K562 (cell line): ENCODE measurements around the gene KCNK1. TPM values are rescaled to one million over a fixed set of nuclear protein-coding genes. Genes with fewer than 3 reads are reported as not detected.
A peak's percentile ranks its signal among the peaks of the same experiment; 100 is the strongest.

Source experiments
- ATAC-seq: fragments of 200-7000 bp; cut with Tn5 transposase; 3 replicates; pipeline ENCODE4 v1.9.1; 2020; ENCODE audit warnings: moderate library complexity
- BruUV-seq: library from RNA; stranded (reverse); fragments of 400-500 nt; replicated peaks from 2 replicates; lab custom pipeline; 2021; lab: Mats Ljungman, UMichigan
- CTCF ChIA-PET: fragments of 300-600 bp; formaldehyde crosslinking; extraction: SDS; loops from one replicate; lab custom pipeline; 2021; ENCODE audit warnings: low intra/inter-chr PET ratio; lab: Yijun Ruan, JAX
- POLR2A ChIA-PET: fragments of 300-600, 350-650 bp; sonication (Branson Sonifier 250); formaldehyde crosslinking; extraction: SDS; loops from one replicate; lab custom pipeline; 2021; ENCODE audit warnings: antibody characterized with exemption, inconsistent platforms; lab: Yijun Ruan, JAX
- DNase-seq, 4 experiments: peaks; one replicate each; pipeline versions ENCODE4 v3.0.0 to v3.0.0-alpha.2; 2011 to 2018; ENCODE audit warnings: low spot score in 3 of 4, mixed read lengths in 3 of 4; ENCODE audit errors: extremely low read depth in 1 of 4
- FAIRE-seq: peaks from 2 replicates; lab custom pipeline; 2011; peaks lifted over from hg19 to GRCh38; lab: Jason Lieb, UNC
- H2AFZ ChIP-seq: 2 replicates; pipeline ENCODE4 v1.6.0; 2011; ENCODE audit warnings: low read depth, low read length, control low read depth, inconsistent platforms
- H3K27ac ChIP-seq: fragments of 200-600 bp; 3 replicates; pipeline ENCODE4 v1.8.0; 2011; ENCODE audit warnings: low read depth, mild to moderate bottlenecking, control low read depth, inconsistent platforms, low read length, moderate library complexity, mixed read lengths; ENCODE audit errors: extremely low read depth
- H3K27me3 ChIP-seq, 2 experiments: fragments of 300-600 bp in 1 of 2; 2 replicates in 1 of 2; 3 replicates in 1 of 2; pipeline versions ENCODE4 v1.6.0 to v1.8.0; 2011; ENCODE audit warnings: inconsistent platforms in 2 of 2, low read length in 2 of 2, mild to moderate bottlenecking in 1 of 2, mixed read lengths in 1 of 2, moderate library complexity in 1 of 2; ENCODE audit not compliant: control insufficient read depth in 2 of 2, insufficient read depth in 2 of 2
- H3K36me3 ChIP-seq: fragments of 300-600 bp; 3 replicates; pipeline ENCODE4 v1.8.0; 2011; ENCODE audit warnings: mild to moderate bottlenecking, low read length, inconsistent platforms; ENCODE audit not compliant: control insufficient read depth, insufficient read depth
- H3K4me1 ChIP-seq, 2 experiments: fragments of 200-600 bp in 1 of 2; replicated peaks in 1 of 2; 2 replicates in 1 of 2; 3 replicates in 1 of 2; pipeline versions ENCODE4 v1.5.1 to v1.8.0; 2011; ENCODE audit warnings: inconsistent platforms in 2 of 2, low read length in 2 of 2, mild to moderate bottlenecking in 1 of 2, mixed read lengths in 1 of 2, moderate library complexity in 1 of 2; ENCODE audit not compliant: control insufficient read depth in 2 of 2, insufficient read depth in 2 of 2
- H3K4me2 ChIP-seq: 2 replicates; pipeline ENCODE4 v1.6.1; 2011; ENCODE audit warnings: low read length, control low read depth, inconsistent platforms, mixed read lengths; ENCODE audit not compliant: insufficient read depth
- H3K4me3 ChIP-seq: fragments of 200-600 bp; sonication (generic), shearing (Covaris generic); 2 replicates; pipeline ENCODE4 v1.5.1; 2016; ENCODE audit warnings: control low read depth, inconsistent platforms
- H3K79me2 ChIP-seq: fragments of 200-600 bp; 3 replicates; pipeline ENCODE4 v1.8.0; 2011; ENCODE audit warnings: low read length, inconsistent platforms; ENCODE audit not compliant: control insufficient read depth, insufficient read depth
- H3K9ac ChIP-seq, 2 experiments: 2 replicates each; pipeline versions ENCODE4 v1.6.0 to v1.6.1; 2011; ENCODE audit warnings: low read depth in 2 of 2, low read length in 2 of 2, control low read depth in 1 of 2, inconsistent platforms in 1 of 2, mild to moderate bottlenecking in 1 of 2, mixed read lengths in 1 of 2; ENCODE audit not compliant: insufficient read depth in 1 of 2
- H3K9me1 ChIP-seq: one replicate; pipeline ENCODE4 v1.6.0; 2011; ENCODE audit warnings: inconsistent platforms, mild to moderate bottlenecking, low read length, moderate library complexity; ENCODE audit not compliant: control insufficient read depth, insufficient read depth
- H3K9me3 ChIP-seq: replicated peaks from 2 replicates; pipeline ENCODE4 v1.5.1; 2011; ENCODE audit warnings: low read depth, low read length, inconsistent platforms; ENCODE audit not compliant: control insufficient read depth, insufficient read depth
- H4K20me1 ChIP-seq: replicated peaks from 2 replicates; pipeline ENCODE4 v1.6.1; 2011; ENCODE audit warnings: low read length, inconsistent platforms, mixed read lengths; ENCODE audit not compliant: control insufficient read depth, insufficient read depth
- AFF1 ChIP-seq, 2 experiments: fragments of 450-650 bp; IDR thresholded peaks; 2 replicates each; pipeline ENCODE4 v1.6.1; 2018; ENCODE audit warnings: mild to moderate bottlenecking in 2 of 2, low read depth in 1 of 2; ENCODE audit not compliant: partially characterized antibody in 2 of 2
- NR2C2 ChIP-seq, 2 experiments: fragments of 200-800 bp in 1 of 2; sonication (Bioruptor generic) in 1 of 2; sonication (generic) in 1 of 2; formaldehyde crosslinking in 1 of 2; IDR thresholded peaks; 2 replicates each; pipeline versions ENCODE4 v1.6.1 to v1.8.0; 2016 to 2022; ENCODE audit warnings: mild to moderate bottlenecking in 1 of 2, missing compliant biosample characterization in 1 of 2, missing genetic modification characterization in 1 of 2, missing genetic modification reagents in 1 of 2
- NR4A1 ChIP-seq, 2 experiments: fragments of 250-450 bp in 1 of 2; fragments of 450-650 bp in 1 of 2; sonication (Bioruptor Pico) in 1 of 2; IDR thresholded peaks; 2 replicates each; pipeline versions ENCODE4 v1.4.0 to v1.6.1; 2016 to 2020; ENCODE audit warnings: mild to moderate bottlenecking in 2 of 2, missing compliant biosample characterization in 1 of 2, missing genetic modification characterization in 1 of 2, moderate library complexity in 1 of 2
- NRF1 ChIP-seq, 2 experiments: fragments of 450-650 bp; IDR thresholded peaks in 1 of 2; conservative IDR thresholded peaks in 1 of 2; 2 replicates each; pipeline ENCODE4 v1.6.1; 2014; ENCODE audit warnings: mild to moderate bottlenecking in 2 of 2
- PML ChIP-seq: IDR thresholded peaks from 2 replicates; pipeline ENCODE4 v1.6.1; 2012; ENCODE audit warnings: low read length, inconsistent platforms
- TCF7L2 ChIP-seq: fragments of 150-350 bp; IDR thresholded peaks from 2 replicates; pipeline ENCODE4 v1.6.1; 2016; ENCODE audit warnings: low read depth, mild to moderate bottlenecking, low read length, moderate library complexity
- UBTF ChIP-seq, 2 experiments: IDR thresholded peaks; 2 replicates each; pipeline ENCODE4 v1.6.1; 2012; ENCODE audit warnings: improper control_type of control experiment in 2 of 2, low read depth in 2 of 2, low read length in 2 of 2, borderline replicate concordance in 1 of 2
- ZNF780A ChIP-seq: fragments of 250-450 bp; sonication (Bioruptor Pico); IDR thresholded peaks from 2 replicates; pipeline ENCODE4 v1.5.0; 2021; ENCODE audit warnings: mild to moderate bottlenecking
- WGBS: fragments of 100-300 bp; shearing (Covaris generic); methylation state at CpG from one replicate; pipeline ENCODE4 v1.1.6; 2016; ENCODE audit warnings: low coverage, mixed read lengths; ENCODE audit not compliant: insufficient coverage; ENCODE audit errors: missing lambda C conversion rate; 5-methylcytosine and 5-hydroxymethylcytosine counted together
- in situ Hi-C: fragments of 300-500 bp; cut with MboI; formaldehyde crosslinking; loops from 4 replicates; pipeline ENCODE4 v1.15.0; 2018; ENCODE audit warnings: inconsistent platforms, mixed read lengths
- intact Hi-C: fragments of 100-400 bp; cut with micrococcal nuclease; formaldehyde crosslinking; loops from 2 replicates; pipeline ENCODE4 v1.14.2; 2022
- polyA plus RNA-seq, 8 experiments: library from polyadenylated mRNA; depleted of rRNA in 4 of 8; stranded (reverse) in 5 of 8; unstranded in 3 of 8; fragments of >200 nt; fragmentation: Nextera tagmentation in 2 of 8; fragmentation: Illumina TruSeq in 1 of 8; extraction: Ambion mirVana in 2 of 8; extraction: Trizol in 1 of 8; gene quantifications; 2 replicates each; pipeline versions ENCODE4 v1.2.1 to v1.2.3, GENCODE V29; 2011 to 2014; ENCODE audit warnings: inconsistent platforms in 1 of 8, missing spikeins in 1 of 8
- total RNA-seq, 7 experiments: library from RNA; depleted of rRNA in 6 of 7; stranded (reverse); fragments of >200 nt in 6 of 7; fragmentation: Illumina TruSeq in 2 of 7; extraction: Trizol in 2 of 7; gene quantifications; 2 replicates each; pipeline versions ENCODE4 v1.2.1 to v1.2.3, GENCODE V29; 2011 to 2021; ENCODE audit warnings: low replicate concordance in 1 of 7
- TF ChIP-seq, protein P1 (sequence below): fragments of 450-650 bp; IDR thresholded peaks from 2 replicates; pipeline ENCODE4 v1.6.1; 2017; ENCODE audit warnings: antibody characterized with exemption, mild to moderate bottlenecking

The KCNK1 gene
- total and polyA plus RNA-seq, 9 of the 15 experiments (the other 6 are each of a cell fraction or from before 2014, with no cell fraction given) = 3.1 to 22.7 (median 6.0) TPM

GRCh38 chr1:233638513-233638912 lies 24.6 kb downstream of the KCNK1 start:
- ChIA-PET POLR2A (interaction anchor here (0.7 kb wide), 2 partner anchors 14 to 197 kb away, joined by 3 to 4 read pairs; no protein-coding TSS in a partner anchor), CTCF (no interaction called here)
- Histone ChIP-seq H3K4me1 (peaks cover 18 to 41% of the 10 kb centered on the region in 2 experiments), H3K27ac (no peak overlapping the region), H3K4me3 (no peak overlapping the region), H3K4me2 (no peak overlapping the region), H2AFZ (no peak overlapping the region), H3K79me2 (peaks cover 32% of the 10 kb centered on the region), H3K36me3 (peaks cover 9% of the 10 kb centered on the region), H3K9ac (peak overlapping the region in 1 of 2 experiments; percentile 65; a peak in 2 of 4 replicates), H4K20me1 (no peaks in the 10 kb centered on the region), H3K9me3 (no peaks in the 10 kb centered on the region; the same call in 1 of the 2 replicates), H3K27me3 (no peaks in the 10 kb centered on the region), H3K9me1 (no peaks in the 10 kb centered on the region)
- in situ Hi-C loops (no loop called here), intact Hi-C loops (loop anchor here (10.0 kb wide), 1 partner anchor 156 kb away; no protein-coding TSS in a partner anchor)
- no peak for FAIRE-seq
- ATAC-seq = no peak
- BruUV-seq = no TSS peak
- no peak for DNase-seq
- WGBS = 80% methylated on average over 7 of the region's 7 CpGs
- TF ChIP-seq TCF7L2 (no peak), UBTF (IDR thresholded peaks at IDR 0.05; ENCODE audit: borderline replicate concordance in 1 of 2, low read depth in 2 of 2, low read length in 2 of 2) (no peak), AFF1 (IDR thresholded peaks at IDR 0.05; ENCODE audit: low read depth in 1 of 2, partially characterized antibody in 2 of 2) (no peak), NR2C2 (CRISPR knock-in tag; IDR thresholded peaks at IDR 0.05) (no peak), NR2C2 (tag; IDR thresholded peaks at IDR 0.05) (no peak), PML (no peak), NR4A1 (CRISPR knock-in tag; IDR thresholded peaks at IDR 0.05) (no peak), NR4A1 (tag; IDR thresholded peaks at IDR 0.05) (0 out of 2 replicates have a peak, but pooled peaks have one; percentile 30), ZNF780A (CRISPR knock-in tag) (no peak), NRF1 (conservative IDR thresholded peaks at IDR 0.05 in 1 of 2, IDR thresholded peaks at IDR 0.05 in 1 of 2) (no peak)
- TF ChIP-seq, protein P1, sequence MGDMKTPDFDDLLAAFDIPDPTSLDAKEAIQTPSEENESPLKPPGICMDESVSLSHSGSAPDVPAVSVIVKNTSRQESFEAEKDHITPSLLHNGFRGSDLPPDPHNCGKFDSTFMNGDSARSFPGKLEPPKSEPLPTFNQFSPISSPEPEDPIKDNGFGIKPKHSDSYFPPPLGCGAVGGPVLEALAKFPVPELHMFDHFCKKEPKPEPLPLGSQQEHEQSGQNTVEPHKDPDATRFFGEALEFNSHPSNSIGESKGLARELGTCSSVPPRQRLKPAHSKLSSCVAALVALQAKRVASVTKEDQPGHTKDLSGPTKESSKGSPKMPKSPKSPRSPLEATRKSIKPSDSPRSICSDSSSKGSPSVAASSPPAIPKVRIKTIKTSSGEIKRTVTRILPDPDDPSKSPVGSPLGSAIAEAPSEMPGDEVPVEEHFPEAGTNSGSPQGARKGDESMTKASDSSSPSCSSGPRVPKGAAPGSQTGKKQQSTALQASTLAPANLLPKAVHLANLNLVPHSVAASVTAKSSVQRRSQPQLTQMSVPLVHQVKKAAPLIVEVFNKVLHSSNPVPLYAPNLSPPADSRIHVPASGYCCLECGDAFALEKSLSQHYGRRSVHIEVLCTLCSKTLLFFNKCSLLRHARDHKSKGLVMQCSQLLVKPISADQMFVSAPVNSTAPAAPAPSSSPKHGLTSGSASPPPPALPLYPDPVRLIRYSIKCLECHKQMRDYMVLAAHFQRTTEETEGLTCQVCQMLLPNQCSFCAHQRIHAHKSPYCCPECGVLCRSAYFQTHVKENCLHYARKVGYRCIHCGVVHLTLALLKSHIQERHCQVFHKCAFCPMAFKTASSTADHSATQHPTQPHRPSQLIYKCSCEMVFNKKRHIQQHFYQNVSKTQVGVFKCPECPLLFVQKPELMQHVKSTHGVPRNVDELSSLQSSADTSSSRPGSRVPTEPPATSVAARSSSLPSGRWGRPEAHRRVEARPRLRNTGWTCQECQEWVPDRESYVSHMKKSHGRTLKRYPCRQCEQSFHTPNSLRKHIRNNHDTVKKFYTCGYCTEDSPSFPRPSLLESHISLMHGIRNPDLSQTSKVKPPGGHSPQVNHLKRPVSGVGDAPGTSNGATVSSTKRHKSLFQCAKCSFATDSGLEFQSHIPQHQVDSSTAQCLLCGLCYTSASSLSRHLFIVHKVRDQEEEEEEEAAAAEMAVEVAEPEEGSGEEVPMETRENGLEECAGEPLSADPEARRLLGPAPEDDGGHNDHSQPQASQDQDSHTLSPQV = peak; percentile 61
